ENCODE results near the gene KCNAB1.
"Not testable (repeated sequence)": the region's sequence is repeated elsewhere in the genome, so short reads cannot be mapped to it uniquely, and the experiment has no call there.

- not testable (repeated sequence) for TF ChIP-seq EP300, POLR2A (IDR thresholded peaks at IDR 0.05)
- TF ChIP-seq, protein P1, sequence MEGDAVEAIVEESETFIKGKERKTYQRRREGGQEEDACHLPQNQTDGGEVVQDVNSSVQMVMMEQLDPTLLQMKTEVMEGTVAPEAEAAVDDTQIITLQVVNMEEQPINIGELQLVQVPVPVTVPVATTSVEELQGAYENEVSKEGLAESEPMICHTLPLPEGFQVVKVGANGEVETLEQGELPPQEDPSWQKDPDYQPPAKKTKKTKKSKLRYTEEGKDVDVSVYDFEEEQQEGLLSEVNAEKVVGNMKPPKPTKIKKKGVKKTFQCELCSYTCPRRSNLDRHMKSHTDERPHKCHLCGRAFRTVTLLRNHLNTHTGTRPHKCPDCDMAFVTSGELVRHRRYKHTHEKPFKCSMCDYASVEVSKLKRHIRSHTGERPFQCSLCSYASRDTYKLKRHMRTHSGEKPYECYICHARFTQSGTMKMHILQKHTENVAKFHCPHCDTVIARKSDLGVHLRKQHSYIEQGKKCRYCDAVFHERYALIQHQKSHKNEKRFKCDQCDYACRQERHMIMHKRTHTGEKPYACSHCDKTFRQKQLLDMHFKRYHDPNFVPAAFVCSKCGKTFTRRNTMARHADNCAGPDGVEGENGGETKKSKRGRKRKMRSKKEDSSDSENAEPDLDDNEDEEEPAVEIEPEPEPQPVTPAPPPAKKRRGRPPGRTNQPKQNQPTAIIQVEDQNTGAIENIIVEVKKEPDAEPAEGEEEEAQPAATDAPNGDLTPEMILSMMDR (IDR thresholded peaks at IDR 0.05) = not testable (repeated sequence)
Observed at GRCh38 chr3:156569881-156570280, 449.5 kb downstream of the KCNAB1 start.

All from tibial nerve (tissue), 4 donors.